Central memory CD8-positive, alpha-beta T cell (primary cell): Measurements from ENCODE around the gene CARD19.

Experiments
- ATAC-seq: fragments of 150-1000 bp; cut with Tn5 transposase; replicated peaks from 2 replicates; pipeline ENCODE4 v1.10.0; 2022; ENCODE audit warnings: mild to moderate bottlenecking, moderate FRiP score, moderate number of reproducible peaks; ENCODE audit not compliant: poor library complexity, severe bottlenecking; ENCODE audit errors: extremely low read depth
- DNase-seq, 2 donors: peaks; one replicate each; pipeline ENCODE4 v3.0.0; 2021; ENCODE audit warnings: low spot score in 2 of 2
- H3K27ac Mint-ChIP-seq: one replicate; pipeline ENCODE4 v1.8.0; 2022; ENCODE audit warnings: low read depth, mild to moderate bottlenecking, moderate library complexity, mixed read lengths
- H3K27me3 Mint-ChIP-seq: one replicate; pipeline ENCODE4 v1.8.0; 2022; ENCODE audit warnings: mixed read lengths
- H3K36me3 Mint-ChIP-seq: one replicate; pipeline ENCODE4 v1.8.0; 2022; ENCODE audit warnings: mild to moderate bottlenecking, moderate library complexity, mixed read lengths; ENCODE audit not compliant: insufficient read depth
- H3K4me1 Mint-ChIP-seq: one replicate; pipeline ENCODE4 v1.8.0; 2022; ENCODE audit warnings: mixed read lengths
- H3K4me3 Mint-ChIP-seq: one replicate; pipeline ENCODE4 v1.8.0; 2022; ENCODE audit warnings: mild to moderate bottlenecking, moderate library complexity, mixed read lengths
- H3K9me3 Mint-ChIP-seq: one replicate; pipeline ENCODE4 v1.8.0; 2022; ENCODE audit warnings: mixed read lengths

CARD19 gene

GRCh38 chr9:93125331-93125894 lies 29.4 kb downstream of the CARD19 start:
- Mint-ChIP-seq H3K27me3 (no peaks in the 10 kb centered on the region), H3K4me3 (peak overlapping the region; percentile 66), H3K9me3 (no peaks in the 10 kb centered on the region), H3K27ac (peak overlapping the region; percentile 91), H3K36me3 (peaks cover 45% of the 10 kb centered on the region), H3K4me1 (peaks cover 41% of the 10 kb centered on the region)
- DNase-seq (no peak), ATAC-seq (no peak)

GRCh38 chr9:93126151-93126781 lies 30.2 kb downstream of the CARD19 start:
- peaks cover 45% of the 10 kb centered on the region for H3K36me3 Mint-ChIP-seq

GRCh38 chr9:93126825-93127368 lies 30.9 kb downstream of the CARD19 start:
- Mint-ChIP-seq H3K36me3 (peaks cover 43% of the 10 kb centered on the region), H3K27me3 (no peaks in the 10 kb centered on the region), H3K4me3 (peak overlapping the region; percentile 66), H3K9me3 (no peaks in the 10 kb centered on the region), H3K4me1 (peaks cover 48% of the 10 kb centered on the region), H3K27ac (peak overlapping the region; percentile 91)
- ATAC-seq, result no peak
- DNase-seq, result no peak

More at GRCh38 chr9:93126151-93126781, 30.2 kb downstream of the CARD19 start:
- Mint-ChIP-seq H3K4me3 (peak overlapping the region; percentile 66), H3K27ac (peak overlapping the region; percentile 91), H3K27me3 (no peaks in the 10 kb centered on the region), H3K9me3 (no peaks in the 10 kb centered on the region), H3K4me1 (peaks cover 47% of the 10 kb centered on the region)
- peak; percentile 62 for ATAC-seq
- no peak for DNase-seq

GRCh38 chr9:93127395-93127911 lies 31.4 kb downstream of the CARD19 start:
- DNase-seq, result no peak
- ATAC-seq, result no peak
- Mint-ChIP-seq H3K9me3 (no peaks in the 10 kb centered on the region), H3K36me3 (peaks cover 45% of the 10 kb centered on the region), H3K27ac (peak overlapping the region; percentile 91), H3K4me3 (peak overlapping the region; percentile 66), H3K4me1 (peaks cover 51% of the 10 kb centered on the region), H3K27me3 (no peaks in the 10 kb centered on the region)

GRCh38 chr9:93128011-93128714 lies 32.1 kb downstream of the CARD19 start:
- ATAC-seq (no peak), DNase-seq (no peak)
- peaks cover 42% of the 10 kb centered on the region for H3K36me3 Mint-ChIP-seq
- H3K4me1 Mint-ChIP-seq, result peaks cover 58% of the 10 kb centered on the region
- H3K27ac Mint-ChIP-seq, result peak overlapping the region; percentile 91
- H3K27me3 Mint-ChIP-seq, result no peaks in the 10 kb centered on the region
- H3K4me3 Mint-ChIP-seq, result peak overlapping the region; percentile 28
- no peaks in the 10 kb centered on the region for H3K9me3 Mint-ChIP-seq

- peaks cover 38% of the 10 kb centered on the region for H3K36me3 Mint-ChIP-seq
Measured at GRCh38 chr9:93128715-93129224, 32.8 kb downstream of the CARD19 start.

GRCh38 chr9:93129286-93129685 lies 33.3 kb downstream of the CARD19 start:
- Mint-ChIP-seq H3K27me3 (no peaks in the 10 kb centered on the region), H3K4me1 (peaks cover 61% of the 10 kb centered on the region), H3K9me3 (no peaks in the 10 kb centered on the region), H3K4me3 (no peak overlapping the region), H3K36me3 (peaks cover 39% of the 10 kb centered on the region), H3K27ac (no peak overlapping the region)
- ATAC-seq (no peak), DNase-seq (no peak)

More at GRCh38 chr9:93128715-93129224, 32.8 kb downstream of the CARD19 start:
- no peak for ATAC-seq
- no peak for DNase-seq
- no peaks in the 10 kb centered on the region for H3K9me3 Mint-ChIP-seq
- no peaks in the 10 kb centered on the region for H3K27me3 Mint-ChIP-seq
- H3K4me3 Mint-ChIP-seq, result peak overlapping the region; percentile 28
- H3K4me1 Mint-ChIP-seq, result peaks cover 61% of the 10 kb centered on the region
- peak overlapping the region; percentile 91 for H3K27ac Mint-ChIP-seq

GRCh38 chr9:93129691-93130500 lies 33.9 kb downstream of the CARD19 start:
- H3K27me3 Mint-ChIP-seq, result no peaks in the 10 kb centered on the region
- peak overlapping the region; percentile 86 for H3K4me3 Mint-ChIP-seq
- no peak overlapping the region for H3K27ac Mint-ChIP-seq
- ATAC-seq, result no peak
- no peaks in the 10 kb centered on the region for H3K9me3 Mint-ChIP-seq
- no peak for DNase-seq
- H3K36me3 Mint-ChIP-seq, result peaks cover 39% of the 10 kb centered on the region
- H3K4me1 Mint-ChIP-seq, result peaks cover 67% of the 10 kb centered on the region

- Mint-ChIP-seq H3K4me1 (peaks cover 65% of the 10 kb centered on the region), H3K9me3 (no peaks in the 10 kb centered on the region), H3K36me3 (peaks cover 34% of the 10 kb centered on the region), H3K27ac (peak overlapping the region; percentile 98), H3K27me3 (no peaks in the 10 kb centered on the region), H3K4me3 (peak overlapping the region; percentile 86)
- ATAC-seq (no peak), DNase-seq (no peak)
Measured at GRCh38 chr9:93130861-93131481, 35.0 kb downstream of the CARD19 start.

- Mint-ChIP-seq H3K4me3 (peak overlapping the region; percentile 86), H3K9me3 (no peaks in the 10 kb centered on the region), H3K27me3 (no peaks in the 10 kb centered on the region), H3K4me1 (peaks cover 57% of the 10 kb centered on the region), H3K36me3 (peaks cover 32% of the 10 kb centered on the region), H3K27ac (peak overlapping the region; percentile 98)
- ATAC-seq (no peak), DNase-seq (no peak)
Measured at GRCh38 chr9:93131599-93132286, 35.7 kb downstream of the CARD19 start.

GRCh38 chr9:93132287-93132927 lies 36.4 kb downstream of the CARD19 start:
- H3K4me1 Mint-ChIP-seq, result peaks cover 50% of the 10 kb centered on the region
- H3K9me3 Mint-ChIP-seq, result no peaks in the 10 kb centered on the region
- H3K4me3 Mint-ChIP-seq, result peak overlapping the region; percentile 86
- DNase-seq, result no peak
- ATAC-seq, result no peak
- H3K27me3 Mint-ChIP-seq, result no peaks in the 10 kb centered on the region
- peak overlapping the region; percentile 98 for H3K27ac Mint-ChIP-seq
- peaks cover 29% of the 10 kb centered on the region for H3K36me3 Mint-ChIP-seq
